Measurements from ENCODE around the gene SLC24A3.

DNA sequence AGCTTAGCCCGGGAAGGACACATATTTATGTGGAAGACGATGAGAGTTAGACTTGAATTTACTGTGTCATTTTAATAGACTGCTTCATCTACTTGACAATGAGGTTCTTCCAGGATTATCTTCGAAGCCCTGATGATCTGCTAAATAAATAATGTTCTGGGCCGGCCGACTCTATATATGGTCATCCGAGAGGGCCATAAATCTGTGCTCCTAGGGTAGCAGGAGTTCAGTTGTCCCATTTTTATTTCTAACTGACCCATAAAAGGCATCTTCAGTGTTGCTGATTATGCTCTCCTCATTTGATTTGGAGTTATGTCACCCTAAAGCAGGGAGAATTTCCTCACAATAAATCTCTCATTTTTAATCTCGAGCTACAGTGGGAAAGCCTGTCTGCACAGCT is 217.1 kb downstream of the SLC24A3 start:
- TF ChIP-seq, protein P1, sequence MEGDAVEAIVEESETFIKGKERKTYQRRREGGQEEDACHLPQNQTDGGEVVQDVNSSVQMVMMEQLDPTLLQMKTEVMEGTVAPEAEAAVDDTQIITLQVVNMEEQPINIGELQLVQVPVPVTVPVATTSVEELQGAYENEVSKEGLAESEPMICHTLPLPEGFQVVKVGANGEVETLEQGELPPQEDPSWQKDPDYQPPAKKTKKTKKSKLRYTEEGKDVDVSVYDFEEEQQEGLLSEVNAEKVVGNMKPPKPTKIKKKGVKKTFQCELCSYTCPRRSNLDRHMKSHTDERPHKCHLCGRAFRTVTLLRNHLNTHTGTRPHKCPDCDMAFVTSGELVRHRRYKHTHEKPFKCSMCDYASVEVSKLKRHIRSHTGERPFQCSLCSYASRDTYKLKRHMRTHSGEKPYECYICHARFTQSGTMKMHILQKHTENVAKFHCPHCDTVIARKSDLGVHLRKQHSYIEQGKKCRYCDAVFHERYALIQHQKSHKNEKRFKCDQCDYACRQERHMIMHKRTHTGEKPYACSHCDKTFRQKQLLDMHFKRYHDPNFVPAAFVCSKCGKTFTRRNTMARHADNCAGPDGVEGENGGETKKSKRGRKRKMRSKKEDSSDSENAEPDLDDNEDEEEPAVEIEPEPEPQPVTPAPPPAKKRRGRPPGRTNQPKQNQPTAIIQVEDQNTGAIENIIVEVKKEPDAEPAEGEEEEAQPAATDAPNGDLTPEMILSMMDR (IDR thresholded peaks at IDR 0.05; ENCODE audit: insufficient read depth, low read depth, low read length), result no peak
- TF ChIP-seq EZH2 (IDR thresholded peaks at IDR 0.05; ENCODE audit: insufficient read depth, low read length), result no peak

Data from astrocyte (in vitro differentiated cells and primary cell).